Measurements from ENCODE around the gene TBKBP1. TPM values are rescaled to one million over a fixed set of nuclear protein-coding genes. Genes with fewer than 3 reads are reported as not detected.

Gene TBKBP1
- polyA plus RNA-seq, 3 donors = 29.5 to 37.1 (median 31.8) TPM

GRCh38 chr17:47696717-47697642, 3.0 kb downstream of the TBKBP1 start:
- no peak for DNase-seq

GRCh38 chr17:47697906-47698711, 4.1 kb downstream of the TBKBP1 start:
- DNase-seq = no peak

GRCh38 chr17:47698749-47699535, 5.0 kb downstream of the TBKBP1 start:
- DNase-seq = no peak

GRCh38 chr17:47699536-47699840, 5.5 kb downstream of the TBKBP1 start:
- no peak for DNase-seq

GRCh38 chr17:47700471-47701449, 6.8 kb downstream of the TBKBP1 start:
- DNase-seq = no peak

GRCh38 chr17:47701608-47702007, 7.6 kb downstream of the TBKBP1 start:
- DNase-seq = no peak

- no peak for DNase-seq
Measured at GRCh38 chr17:47702391-47702995, 8.5 kb downstream of the TBKBP1 start.

- no peak for DNase-seq
Measured at GRCh38 chr17:47703191-47703591, 9.2 kb downstream of the TBKBP1 start.

GRCh38 chr17:47703671-47704070, 9.7 kb downstream of the TBKBP1 start:
- DNase-seq = no peak

- DNase-seq = no peak
Measured at GRCh38 chr17:47704116-47704515, 10.2 kb downstream of the TBKBP1 start.

- DNase-seq = no peak
Measured at GRCh38 chr17:47704736-47705135, 10.8 kb downstream of the TBKBP1 start.

GRCh38 chr17:47705536-47706530, 11.9 kb downstream of the TBKBP1 start:
- no peak for DNase-seq

- DNase-seq = no peak
Measured at GRCh38 chr17:47707056-47707804, 13.3 kb downstream of the TBKBP1 start.

GRCh38 chr17:47707884-47708283, 13.9 kb downstream of the TBKBP1 start:
- DNase-seq = no peak

- no peak for DNase-seq
Measured at GRCh38 chr17:47708312-47708863, 14.4 kb downstream of the TBKBP1 start.

GRCh38 chr17:47708864-47709541, 15.0 kb downstream of the TBKBP1 start:
- no peak for DNase-seq

GRCh38 chr17:47709594-47709993, 15.6 kb downstream of the TBKBP1 start:
- DNase-seq = no peak

All from renal pelvis (tissue), 4 donors.